Ovary (tissue), 3 donors: ENCODE results near the gene GDI2.

Experiments used
- CTCF ChIP-seq, 3 donors: fragments of 450-650 bp in 2 of 3; fragments of 200-600 bp in 1 of 3; IDR thresholded peaks; one replicate each; pipeline versions ENCODE4 v1.5.1 to v1.8.0; 2016 to 2022; ENCODE audit warnings: antibody characterized with exemption in 3 of 3, mild to moderate bottlenecking in 1 of 3
- EP300 ChIP-seq: sonication (generic); formaldehyde crosslinking; IDR thresholded peaks from one replicate; pipeline ENCODE4 v1.6.1; 2017; ENCODE audit warnings: antibody characterized with exemption
- POLR2A ChIP-seq: fragments of 450-650 bp; IDR thresholded peaks from one replicate; pipeline ENCODE4 v1.6.1; 2017; ENCODE audit warnings: antibody characterized with exemption, mild to moderate bottlenecking, moderate library complexity
- donor health status: DM: no; HTN: no; CAD: no.

GRCh38 chr10:5805260-5805659 is 8.0 kb downstream of the GDI2 start:
- TF ChIP-seq CTCF (IDR thresholded peaks at IDR 0.05) (no peak), POLR2A (no peak), EP300 (no peak)
